ENCODE results near the gene MISP3. TPM values are rescaled to one million over a fixed set of nuclear protein-coding genes. Genes with fewer than 3 reads are reported as not detected.

Gene MISP3
- total and polyA plus RNA-seq, 11 donors, result 3.5 to 28.7 (median 5.7) TPM

- Histone ChIP-seq H3K27me3 (no peaks in the 10 kb centered on the region), H3K27ac (peak overlapping the region; percentile 93 to 100 (median 99)), H3K4me1 (peaks cover 18 to 52% (median 44%) of the 10 kb centered on the region in 12 donors), H3K36me3 (no peaks in the 10 kb centered on the region), H3K9me3 (no peaks in the 10 kb centered on the region), H3K4me3 (peak overlapping the region in 10 of 12 donors; percentile 52 to 91 (median 65))
- intact Hi-C loops (cut with DNase I), result loop anchor here in 5 of 10 donors (5.0 kb wide), 2 partner anchors 37 to 47 kb away; partner anchors contain the start of gene MISP3 (in 2 of the 5)
- TF ChIP-seq, protein P1, sequence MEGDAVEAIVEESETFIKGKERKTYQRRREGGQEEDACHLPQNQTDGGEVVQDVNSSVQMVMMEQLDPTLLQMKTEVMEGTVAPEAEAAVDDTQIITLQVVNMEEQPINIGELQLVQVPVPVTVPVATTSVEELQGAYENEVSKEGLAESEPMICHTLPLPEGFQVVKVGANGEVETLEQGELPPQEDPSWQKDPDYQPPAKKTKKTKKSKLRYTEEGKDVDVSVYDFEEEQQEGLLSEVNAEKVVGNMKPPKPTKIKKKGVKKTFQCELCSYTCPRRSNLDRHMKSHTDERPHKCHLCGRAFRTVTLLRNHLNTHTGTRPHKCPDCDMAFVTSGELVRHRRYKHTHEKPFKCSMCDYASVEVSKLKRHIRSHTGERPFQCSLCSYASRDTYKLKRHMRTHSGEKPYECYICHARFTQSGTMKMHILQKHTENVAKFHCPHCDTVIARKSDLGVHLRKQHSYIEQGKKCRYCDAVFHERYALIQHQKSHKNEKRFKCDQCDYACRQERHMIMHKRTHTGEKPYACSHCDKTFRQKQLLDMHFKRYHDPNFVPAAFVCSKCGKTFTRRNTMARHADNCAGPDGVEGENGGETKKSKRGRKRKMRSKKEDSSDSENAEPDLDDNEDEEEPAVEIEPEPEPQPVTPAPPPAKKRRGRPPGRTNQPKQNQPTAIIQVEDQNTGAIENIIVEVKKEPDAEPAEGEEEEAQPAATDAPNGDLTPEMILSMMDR (IDR thresholded peaks at IDR 0.05), result no peak
- no peak for TF ChIP-seq POLR2A (IDR thresholded peaks at IDR 0.05)
- DNase-seq (no peak), ATAC-seq (no peak)
- 34 to 47% (median 38%) methylated on average over 3 of the region's 3 CpGs for WGBS, 4 donors
Observed at GRCh38 chr19:14119146-14119545, 46.6 kb downstream of the MISP3 start.

DNA sequence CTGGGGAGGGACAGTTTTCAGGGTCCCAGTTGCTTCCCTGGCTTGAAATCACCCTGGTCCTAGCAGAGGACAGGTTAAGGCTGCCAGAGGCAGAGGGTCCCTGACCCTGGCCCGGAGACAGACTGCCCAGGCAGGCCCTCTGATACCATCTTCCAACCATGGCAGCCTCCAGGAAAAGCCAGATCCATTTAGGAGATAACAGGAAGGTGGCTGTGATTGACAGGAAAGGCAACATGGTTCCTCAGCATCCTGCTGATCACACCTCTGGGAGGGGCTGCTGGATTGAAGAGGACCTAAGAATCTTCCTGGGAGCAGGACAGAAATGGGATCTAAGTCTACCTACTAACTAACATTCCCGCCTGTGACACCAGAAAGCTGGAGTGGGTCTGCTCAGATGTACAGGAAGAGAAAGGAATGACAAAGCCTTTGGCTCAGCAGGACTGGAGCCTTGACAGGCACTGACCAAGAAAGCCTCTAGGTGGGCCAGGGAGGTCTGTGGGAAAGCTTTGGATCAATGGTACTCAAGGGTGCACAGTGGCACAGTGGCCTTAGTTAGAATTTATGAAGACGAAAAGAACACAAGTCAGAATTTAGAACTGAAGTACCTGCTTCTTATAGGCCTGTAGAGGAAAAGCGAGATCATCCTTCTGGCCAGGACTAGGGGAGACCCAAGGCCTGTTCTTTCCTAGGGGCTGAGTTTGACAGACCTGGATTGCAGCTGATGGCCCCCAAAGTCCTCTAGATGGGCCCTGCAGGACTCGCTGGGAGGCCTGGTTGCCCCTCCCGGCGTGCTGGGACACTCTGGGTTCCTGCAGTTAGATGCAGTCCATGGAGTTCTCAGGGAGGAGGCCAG is 47.3 kb downstream of the MISP3 start:
- TF ChIP-seq, protein P1 (IDR thresholded peaks at IDR 0.05), result no peak
- no peak for TF ChIP-seq POLR2A (IDR thresholded peaks at IDR 0.05)
- peak overlapping the region in 5 of 12 donors; percentile 60 to 80 (median 66) for H3K4me3 ChIP-seq
- intact Hi-C loops (cut with DNase I), result loop anchor here in 5 of 10 donors (5.0 kb wide), 2 partner anchors 38 to 48 kb away; partner anchors contain the start of gene MISP3 (in 2 of the 5)

DNA sequence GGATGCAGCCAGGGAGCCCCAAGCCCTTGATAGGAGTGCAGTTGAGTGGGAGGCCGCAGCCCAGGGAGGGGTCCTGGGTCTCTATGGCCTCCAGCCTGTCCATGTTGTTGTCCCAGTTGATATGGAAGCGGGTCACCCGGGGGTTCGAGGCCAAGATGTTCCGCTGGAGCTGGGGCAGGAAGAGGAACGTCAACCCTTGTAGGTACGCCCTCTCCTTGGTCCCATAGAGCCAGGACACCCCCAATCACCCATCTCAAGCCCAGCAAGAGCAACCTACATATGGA is 47.9 kb downstream of the MISP3 start:
- TF ChIP-seq, protein P1 (IDR thresholded peaks at IDR 0.05), result no peak
- no peak for TF ChIP-seq POLR2A (IDR thresholded peaks at IDR 0.05)
- WGBS, 4 donors, result 91 to 97% (median 95%) methylated on average over 7 of the region's 7 CpGs
- Histone ChIP-seq H3K9me3 (no peaks in the 10 kb centered on the region), H3K27ac (peak overlapping the region in 10 of 12 donors; percentile 29 to 100 (median 99)), H3K27me3 (no peaks in the 10 kb centered on the region), H3K4me3 (no peak overlapping the region), H3K4me1 (peaks cover 12 to 39% (median 31%) of the 10 kb centered on the region in 12 donors), H3K36me3 (no peaks in the 10 kb centered on the region)
- ATAC-seq (no peak), DNase-seq (no peak)
- intact Hi-C loops (cut with DNase I), result no loop called here

More for the DNA sequence above, 47.3 kb downstream of the MISP3 start:
- ATAC-seq (no peak), DNase-seq (no peak)
- peak overlapping the region; percentile 93 to 100 (median 99) for H3K27ac ChIP-seq
- H3K9me3 ChIP-seq, result no peaks in the 10 kb centered on the region
- H3K4me1 ChIP-seq, result peaks cover 17 to 45% (median 37%) of the 10 kb centered on the region in 12 donors
- 85 to 94% (median 90%) methylated on average over 7 of the region's 7 CpGs for WGBS, 4 donors
- no peaks in the 10 kb centered on the region for H3K27me3 ChIP-seq
- no peaks in the 10 kb centered on the region for H3K36me3 ChIP-seq

- Histone ChIP-seq H3K4me1 (peaks cover 0 to 36% (median 24%) of the 10 kb centered on the region in 12 donors), H3K9me3 (no peaks in the 10 kb centered on the region), H3K4me3 (no peak overlapping the region), H3K27me3 (no peaks in the 10 kb centered on the region), H3K27ac (no peak overlapping the region), H3K36me3 (no peaks in the 10 kb centered on the region)
- no peak for ATAC-seq
- peak in 1 of 5 donors; percentile 38 for DNase-seq
- TF ChIP-seq, protein P1 (IDR thresholded peaks at IDR 0.05), result no peak
- TF ChIP-seq POLR2A (IDR thresholded peaks at IDR 0.05), result no peak
- intact Hi-C loops (cut with DNase I), result no loop called here
- whole genome bisulfite sequencing, 4 donors, result 96 to 99% (median 98%) methylated on average over 6 of the region's 6 CpGs
Observed at GRCh38 chr19:14122924-14123323, 50.3 kb downstream of the MISP3 start.

All from heart left ventricle (tissue), 16 donors.